Mononuclear cell (primary cell): ENCODE data around the gene ACAT2. TPM values are rescaled to one million over a fixed set of nuclear protein-coding genes. Genes with fewer than 3 reads are reported as not detected.
"Not testable (repeated sequence)": the region's sequence is repeated elsewhere in the genome, so short reads cannot be mapped to it uniquely, and the experiment has no call there.

Source experiments
- H3K27me3 ChIP-seq: 2 replicates; pipeline ENCODE4 v1.6.0; 2011; ENCODE audit warnings: low read length, control low read depth; ENCODE audit not compliant: insufficient read depth
- H3K4me1 ChIP-seq: 2 replicates; pipeline ENCODE4 v1.5.1; 2011; ENCODE audit warnings: mild to moderate bottlenecking, low read length, control low read depth; ENCODE audit not compliant: insufficient read depth
- H3K4me3 ChIP-seq: 2 replicates; pipeline ENCODE4 v1.5.1; 2011; ENCODE audit warnings: mild to moderate bottlenecking, low read length, moderate library complexity
- H3K9me3 ChIP-seq: 2 replicates; pipeline ENCODE4 v1.5.1; 2011; ENCODE audit warnings: low read depth, mild to moderate bottlenecking, control low read depth, low read length
- total RNA-seq: library from RNA; depleted of rRNA; stranded (reverse); fragments of >200 nt; gene quantifications from one replicate; pipeline ENCODE4 v1.2.3, GENCODE V29; 2012

Gene ACAT2
- total RNA-seq, 1 donor: 10.5 TPM

GRCh38 chr6:159806021-159806458 is 44.2 kb downstream of the ACAT2 start:
- Histone ChIP-seq H3K9me3 (no peaks in the 10 kb centered on the region), H3K27me3 (no peaks in the 10 kb centered on the region), H3K4me1 (peaks cover 10% of the 10 kb centered on the region), H3K4me3 (no peak overlapping the region)

- Histone ChIP-seq H3K27me3 (no peaks in the 10 kb centered on the region), H3K4me1 (peaks cover 4% of the 10 kb centered on the region), H3K4me3 (no peak overlapping the region), H3K9me3 (no peaks in the 10 kb centered on the region)
Measured at GRCh38 chr6:159807150-159807858, 45.5 kb downstream of the ACAT2 start.

- Histone ChIP-seq H3K27me3 (no peaks in the 10 kb centered on the region), H3K4me3 (no peak overlapping the region), H3K9me3 (no peaks in the 10 kb centered on the region), H3K4me1 (peaks cover 4% of the 10 kb centered on the region)
Measured at GRCh38 chr6:159808647-159809046, 46.8 kb downstream of the ACAT2 start.

GRCh38 chr6:159809149-159809548 is 47.3 kb downstream of the ACAT2 start:
- Histone ChIP-seq H3K27me3 (no peaks in the 10 kb centered on the region), H3K4me3 (no peak overlapping the region), H3K9me3 (no peaks in the 10 kb centered on the region), H3K4me1 (peaks cover 4% of the 10 kb centered on the region)

- no peaks in the 10 kb centered on the region for H3K27me3 ChIP-seq
- H3K4me3 ChIP-seq: no peak overlapping the region
- H3K9me3 ChIP-seq: no peaks in the 10 kb centered on the region
- no peaks in the 10 kb centered on the region for H3K4me1 ChIP-seq
Measured at GRCh38 chr6:159813781-159814180, 51.9 kb downstream of the ACAT2 start.

- H3K4me1 ChIP-seq: peaks cover 10% of the 10 kb centered on the region
- no peaks in the 10 kb centered on the region for H3K27me3 ChIP-seq
- H3K9me3 ChIP-seq: no peaks in the 10 kb centered on the region
- no peak overlapping the region for H3K4me3 ChIP-seq
Measured at GRCh38 chr6:159815410-159815809, 53.6 kb downstream of the ACAT2 start.

GRCh38 chr6:159816775-159817174 is 54.9 kb downstream of the ACAT2 start:
- not testable (repeated sequence) for H3K4me3 ChIP-seq, H3K9me3 ChIP-seq, H3K27me3 ChIP-seq
- H3K4me1 ChIP-seq: peaks cover 22% of the 10 kb centered on the region

GRCh38 chr6:159817951-159818739 is 56.3 kb downstream of the ACAT2 start:
- no peaks in the 10 kb centered on the region for H3K27me3 ChIP-seq
- peaks cover 22% of the 10 kb centered on the region for H3K4me1 ChIP-seq
- no peak overlapping the region for H3K4me3 ChIP-seq
- no peaks in the 10 kb centered on the region for H3K9me3 ChIP-seq

- peaks cover 22% of the 10 kb centered on the region for H3K4me1 ChIP-seq
- no peaks in the 10 kb centered on the region for H3K27me3 ChIP-seq
- no peaks in the 10 kb centered on the region for H3K9me3 ChIP-seq
- H3K4me3 ChIP-seq: no peak overlapping the region
Measured at GRCh38 chr6:159819098-159819497, 57.3 kb downstream of the ACAT2 start.

GRCh38 chr6:159819932-159820640 is 58.2 kb downstream of the ACAT2 start:
- H3K4me3 ChIP-seq: no peak overlapping the region
- H3K27me3 ChIP-seq: no peaks in the 10 kb centered on the region
- H3K9me3 ChIP-seq: no peaks in the 10 kb centered on the region
- H3K4me1 ChIP-seq: peaks cover 22% of the 10 kb centered on the region

- no peak overlapping the region for H3K4me3 ChIP-seq
Measured at GRCh38 chr6:159821122-159821521, 59.3 kb downstream of the ACAT2 start.

GRCh38 chr6:159821726-159822125 is 59.9 kb downstream of the ACAT2 start:
- Histone ChIP-seq H3K9me3 (no peaks in the 10 kb centered on the region), H3K27me3 (no peaks in the 10 kb centered on the region), H3K4me3 (no peak overlapping the region), H3K4me1 (peaks cover 22% of the 10 kb centered on the region)

More at GRCh38 chr6:159821122-159821521, 59.3 kb downstream of the ACAT2 start:
- Histone ChIP-seq H3K4me1 (peaks cover 22% of the 10 kb centered on the region), H3K27me3 (no peaks in the 10 kb centered on the region), H3K9me3 (no peaks in the 10 kb centered on the region)

- H3K9me3 ChIP-seq: no peaks in the 10 kb centered on the region
- H3K4me3 ChIP-seq: no peak overlapping the region
- H3K4me1 ChIP-seq: peaks cover 23% of the 10 kb centered on the region
- no peaks in the 10 kb centered on the region for H3K27me3 ChIP-seq
Measured at GRCh38 chr6:159823953-159824352, 62.1 kb downstream of the ACAT2 start.

GRCh38 chr6:159824690-159825089 is 62.8 kb downstream of the ACAT2 start:
- H3K4me1 ChIP-seq: peaks cover 28% of the 10 kb centered on the region
- not testable (repeated sequence) for H3K27me3 ChIP-seq, H3K9me3 ChIP-seq, H3K4me3 ChIP-seq

GRCh38 chr6:159826004-159826403 is 64.2 kb downstream of the ACAT2 start:
- no peaks in the 10 kb centered on the region for H3K27me3 ChIP-seq
- H3K4me3 ChIP-seq: no peak overlapping the region
- H3K9me3 ChIP-seq: no peaks in the 10 kb centered on the region
- peaks cover 21% of the 10 kb centered on the region for H3K4me1 ChIP-seq
